GF-D8 (cell line): ENCODE measurements around the gene LENG8.

Source experiments
- DNase-seq: peaks from one replicate; lab custom pipeline; 2025; lab: John Stamatoyannopoulos, UW

LENG8 gene

GRCh38 chr19:54448774-54449700 is at the start of gene LENG8:
TSS of gene LENG8 (plus strand) at chr19:54449199. CDS start at chr19:54451345, 2,146 bp downstream.
- peak; percentile 93 for DNase-seq

DNA sequence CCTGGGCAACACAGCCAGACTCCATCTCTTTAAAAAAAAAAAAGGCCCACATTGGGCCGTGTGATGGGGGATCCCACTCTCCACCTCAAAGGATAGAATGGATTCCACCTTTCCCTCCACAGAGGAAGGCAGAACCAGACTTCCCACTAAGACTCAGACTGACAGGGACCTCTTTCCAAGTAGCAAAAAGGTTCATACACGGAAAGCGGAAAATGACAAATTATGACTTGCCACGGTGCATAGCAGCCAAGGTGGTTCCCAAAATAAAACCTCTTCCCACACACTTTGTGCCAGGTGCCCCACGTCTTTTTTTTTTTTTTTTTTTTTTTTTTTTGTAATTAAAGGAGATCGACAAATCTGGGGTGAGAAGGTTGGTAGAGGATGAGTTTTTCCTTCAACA is 48.1 kb upstream of the LENG8 start:
- DNase-seq = no peak

DNA sequence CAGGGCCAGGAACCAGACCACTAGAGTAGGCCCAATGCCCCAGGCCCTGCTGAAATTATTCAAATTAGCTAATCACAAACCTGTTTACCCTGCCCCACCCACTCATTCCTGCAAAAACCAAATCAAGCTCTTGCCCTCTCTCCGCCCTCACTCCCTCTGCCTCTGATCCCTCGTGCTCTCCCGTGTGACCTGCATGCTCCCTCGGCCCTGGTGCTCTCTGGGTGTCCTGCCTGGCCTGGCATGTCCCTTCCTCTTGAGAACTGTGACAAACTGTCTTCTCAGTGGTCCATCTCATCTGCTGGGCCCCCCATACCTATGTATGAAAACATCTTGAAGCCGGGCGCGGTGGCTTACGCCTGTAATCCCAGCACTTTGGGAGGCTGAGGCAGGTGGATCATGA is 45.9 kb upstream of the LENG8 start:
- DNase-seq = no peak

GRCh38 chr19:54405628-54406027 is 43.4 kb upstream of the LENG8 start:
- DNase-seq = no peak

GRCh38 chr19:54407780-54408179 is 41.2 kb upstream of the LENG8 start:
- DNase-seq = no peak

DNA sequence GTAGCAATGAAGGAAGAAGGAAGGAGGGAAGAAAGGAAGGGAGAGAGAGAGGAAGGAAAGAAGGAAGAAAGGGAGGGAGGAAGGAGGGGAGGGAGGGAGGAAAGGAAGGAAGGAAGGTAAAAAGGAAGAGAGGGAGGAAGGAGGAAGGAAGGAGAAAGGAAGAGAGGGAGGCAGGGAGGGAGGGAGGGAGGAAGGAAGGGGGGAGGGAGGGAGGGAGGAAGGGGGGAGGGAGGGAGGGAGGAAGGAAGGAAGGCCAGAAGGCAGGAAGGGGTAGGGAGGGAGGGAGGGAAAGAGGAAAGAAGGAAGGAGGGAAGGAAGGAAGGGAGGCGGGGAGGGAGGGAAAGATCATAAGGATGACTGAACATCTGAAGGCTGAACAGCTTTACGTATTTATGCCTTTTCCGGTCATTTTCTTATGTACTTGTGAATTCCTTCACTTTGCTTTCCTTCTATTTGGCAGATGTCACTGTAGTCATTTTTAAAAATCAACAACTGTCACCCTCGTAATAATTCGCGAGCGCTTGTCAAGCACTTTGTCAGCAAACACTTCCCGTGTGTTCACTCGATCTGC is 40.5 kb upstream of the LENG8 start:
- no peak for DNase-seq

DNA sequence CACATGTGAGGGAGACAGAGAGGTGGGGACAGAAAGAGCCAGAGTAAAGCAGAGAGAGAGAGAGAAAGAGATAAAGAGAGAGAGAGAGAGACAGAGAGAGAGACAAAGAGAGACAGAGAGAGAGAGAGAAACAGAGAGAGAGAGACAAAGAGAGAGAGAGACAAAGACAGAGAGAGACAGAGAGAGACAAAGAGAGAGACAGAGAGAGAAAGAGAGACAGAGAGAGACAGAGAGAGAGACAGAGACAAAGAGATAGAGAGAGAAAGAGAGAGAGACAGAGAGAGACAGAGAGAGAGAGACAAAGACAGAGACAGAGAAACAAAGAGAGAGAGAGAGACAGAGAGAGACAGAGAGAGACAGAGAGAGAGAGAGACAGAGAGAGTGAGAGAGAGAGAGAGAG is 38.0 kb upstream of the LENG8 start:
- no peak for DNase-seq

- no peak for DNase-seq
Observed at GRCh38 chr19:54412877-54413276, 36.1 kb upstream of the LENG8 start.

- DNase-seq = no peak
Observed at GRCh38 chr19:54414156-54414555, 34.8 kb upstream of the LENG8 start.

- DNase-seq = no peak
Observed at GRCh38 chr19:54415208-54415900, 33.6 kb upstream of the LENG8 start, which contains the start of gene TTYH1. TSS of gene TTYH1 (plus strand) at chr19:54415464. CDS start at chr19:54415553, 89 bp downstream.

- no peak for DNase-seq
Observed at GRCh38 chr19:54415901-54416673, 32.9 kb upstream of the LENG8 start.

- DNase-seq = no peak
Observed at GRCh38 chr19:54416695-54417491, 32.1 kb upstream of the LENG8 start.

DNA sequence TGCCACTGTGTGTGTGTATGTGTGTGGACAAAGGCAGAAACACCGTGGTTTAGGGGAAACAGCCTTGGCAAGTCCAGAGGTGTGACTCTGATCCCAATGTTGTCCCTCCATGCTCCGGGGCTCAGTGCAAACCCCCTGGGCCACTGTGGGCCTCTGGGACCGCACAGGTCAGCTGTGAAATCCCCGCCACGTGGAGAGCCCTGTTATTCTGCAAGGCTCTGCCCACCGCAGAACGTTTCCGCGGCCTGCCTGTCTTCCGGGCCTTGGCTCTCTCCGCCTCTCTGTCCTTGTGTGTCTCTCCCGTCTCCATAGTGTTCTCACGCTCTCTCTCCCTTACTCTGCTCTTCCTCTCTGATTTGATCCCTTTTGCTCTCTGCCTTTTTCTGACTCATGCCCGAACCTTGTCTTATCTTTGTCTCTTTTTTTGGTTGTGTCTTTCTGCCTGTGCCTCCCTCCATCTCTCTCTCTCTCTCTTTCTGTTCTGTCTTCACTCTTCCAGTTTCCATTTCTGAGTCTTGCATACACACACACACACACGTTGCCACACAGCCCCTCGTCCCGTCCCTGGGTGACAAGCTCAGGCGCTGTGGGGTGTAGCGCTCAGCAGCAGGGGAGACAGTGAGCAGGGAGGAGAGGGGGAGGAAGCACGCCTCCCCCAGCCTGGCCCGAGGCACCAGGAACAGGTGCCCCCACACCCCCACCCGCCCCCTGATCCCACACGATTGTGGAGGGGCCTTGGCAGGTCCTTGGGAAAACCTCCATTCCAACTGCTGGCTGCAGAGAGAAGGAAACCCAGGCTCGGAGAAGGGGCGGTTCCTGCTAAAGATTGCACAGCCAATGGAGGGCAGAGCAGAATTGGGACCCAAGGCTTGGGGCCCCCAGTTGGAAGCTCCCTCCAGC is 30.7 kb upstream of the LENG8 start:
- DNase-seq = peak; percentile 81

- no peak for DNase-seq
Observed at GRCh38 chr19:54418930-54419800, 29.8 kb upstream of the LENG8 start.

DNA sequence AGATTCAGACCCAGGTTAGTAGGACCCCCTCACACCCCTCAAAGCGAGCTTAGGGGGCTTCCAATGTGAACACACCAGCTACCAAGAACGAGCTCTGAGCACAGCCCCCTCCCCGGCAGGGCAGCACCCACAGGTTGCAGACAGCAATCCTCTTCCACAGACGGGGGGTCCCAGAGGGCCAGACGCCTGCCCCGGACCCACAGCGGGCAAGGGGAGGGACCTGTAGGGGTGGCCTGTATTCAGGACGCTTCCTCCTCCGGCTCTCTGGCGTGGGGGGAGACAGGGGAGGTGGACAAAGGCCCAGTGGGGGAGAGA is 29.0 kb upstream of the LENG8 start:
- no peak for DNase-seq

DNA sequence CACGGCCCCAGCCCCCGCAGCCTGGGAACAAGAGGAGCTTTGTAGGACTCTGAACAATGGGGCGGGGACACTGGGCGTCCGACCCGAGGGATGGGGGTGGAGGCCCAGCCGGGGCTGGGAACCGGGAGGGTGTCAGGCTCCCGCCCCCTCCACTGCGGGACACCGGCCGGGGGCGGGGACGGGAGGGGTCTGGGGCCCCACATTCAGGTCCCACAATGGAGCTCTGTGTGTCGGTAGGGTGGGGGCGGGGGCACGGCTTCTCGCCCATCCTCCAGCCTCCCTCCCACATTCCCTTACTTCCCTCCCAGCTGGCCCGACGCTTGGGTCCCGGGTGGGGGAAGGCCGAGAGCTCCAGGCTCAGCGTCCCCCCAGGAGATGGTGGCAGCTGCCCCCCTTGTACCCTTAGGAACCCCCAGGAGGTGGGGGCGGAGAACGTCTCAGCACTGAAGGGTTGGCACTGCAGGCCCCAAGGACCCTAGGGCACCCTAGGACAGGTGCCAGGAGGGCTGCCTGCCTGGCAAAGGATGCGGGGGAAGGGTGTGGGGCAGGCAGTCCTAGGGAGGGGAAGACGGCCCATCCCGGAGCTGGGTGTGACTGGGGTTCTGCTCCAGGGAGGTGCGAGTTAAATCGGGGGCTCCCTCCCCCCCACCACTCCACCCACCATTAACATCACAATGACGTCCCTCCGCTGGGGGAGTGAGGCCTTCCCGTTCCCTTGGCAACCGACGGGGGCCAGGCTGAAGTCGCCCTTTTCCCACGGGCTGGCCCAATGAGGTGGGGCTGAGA is 28.4 kb upstream of the LENG8 start:
- no peak for DNase-seq

DNA sequence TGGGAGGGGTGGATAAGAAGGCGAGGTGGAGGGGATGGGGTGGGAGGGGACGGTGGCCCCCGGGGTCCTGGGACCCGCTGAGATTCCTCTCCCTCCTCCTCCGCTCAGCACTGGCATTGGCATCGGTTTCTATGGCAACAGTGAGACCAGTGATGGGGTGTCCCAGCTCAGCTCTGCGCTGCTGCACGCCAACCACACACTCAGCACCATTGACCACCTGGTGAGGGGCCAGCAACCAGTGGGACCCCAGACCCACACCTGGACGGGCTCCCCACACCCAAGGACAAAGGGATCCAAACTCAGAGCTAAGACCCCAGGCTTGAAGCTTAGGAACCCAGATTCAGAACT is 27.9 kb upstream of the LENG8 start:
- no peak for DNase-seq

GRCh38 chr19:54421521-54421920 is 27.5 kb upstream of the LENG8 start:
- DNase-seq = no peak

- DNase-seq = no peak
Observed at GRCh38 chr19:54422136-54422535, 26.9 kb upstream of the LENG8 start.
